Thoracic aorta (tissue), 2 donors: Measurements from ENCODE around the gene ANO1. TPM values are rescaled to one million over a fixed set of nuclear protein-coding genes. Genes with fewer than 3 reads are reported as not detected.
A peak's percentile ranks its signal among the peaks of the same experiment; 100 is the strongest.

ENCODE experiments used
- ATAC-seq: fragments of 150-250 bp; one replicate; pipeline ENCODE4 v1.8.0; 2017; ENCODE audit warnings: low read depth; ENCODE audit not compliant: insufficient number of reproducible peaks, low FRiP score
- DNase-seq: peaks from one replicate; pipeline ENCODE4 v3.0.0-alpha.2; 2020; ENCODE audit warnings: low spot score
- H3K27ac ChIP-seq, 2 donors: fragments of 200-600 bp; sonication (generic); 1 replicate in 1 of 2; 2 replicates in 1 of 2; pipeline ENCODE4 v1.5.1; 2016; ENCODE audit warnings: mild to moderate bottlenecking in 2 of 2, moderate library complexity in 2 of 2
- H3K27me3 ChIP-seq: fragments of 200-600 bp; sonication (generic); replicated peaks from 2 replicates; pipeline ENCODE4 v1.6.0; 2016; ENCODE audit warnings: mild to moderate bottlenecking; ENCODE audit not compliant: insufficient read depth
- H3K36me3 ChIP-seq: fragments of 200-600 bp; sonication (generic); one replicate; pipeline ENCODE4 v1.5.1; 2016
- H3K4me1 ChIP-seq, 2 donors: fragments of 200-600 bp; sonication (generic); 1 replicate in 1 of 2; 2 replicates in 1 of 2; pipeline versions ENCODE4 v1.5.1 to v1.6.0; 2016; ENCODE audit warnings: low read depth in 2 of 2, mild to moderate bottlenecking in 1 of 2; ENCODE audit not compliant: control insufficient read depth in 1 of 2
- H3K4me3 ChIP-seq: fragments of 200-600 bp; sonication (generic); 2 replicates; pipeline ENCODE4 v1.5.1; 2016; ENCODE audit warnings: mild to moderate bottlenecking
- H3K9me3 ChIP-seq: fragments of 200-600 bp; sonication (generic); 2 replicates; pipeline ENCODE4 v1.5.1; 2016
- CTCF ChIP-seq: fragments of 200-600 bp; sonication (generic); IDR thresholded peaks from one replicate; pipeline ENCODE4 v1.5.1; 2019; ENCODE audit warnings: antibody characterized with exemption
- total RNA-seq, 2 donors: library from RNA; depleted of rRNA; stranded (reverse); fragments of >200 nt; gene quantifications; one replicate each; pipeline versions ENCODE4 v1.1.0 to v1.2.3, GENCODE V29; 2016

ANO1 gene
- total RNA-seq, 2 donors from 2014 or later = 122 to 161 TPM

GRCh38 chr11:70068950-70069349, 9.2 kb upstream of the ANO1 start:
- DNase-seq (no peak), ATAC-seq (no peak)
- no peak overlapping the region for H3K27ac ChIP-seq
- TF ChIP-seq CTCF = no peak
- H3K4me3 ChIP-seq = no peak overlapping the region
- H3K36me3 ChIP-seq = no peaks in the 10 kb centered on the region
- no peaks in the 10 kb centered on the region for H3K27me3 ChIP-seq
- peaks cover 0 to 19% of the 10 kb centered on the region in 2 donors for H3K4me1 ChIP-seq
- no peaks in the 10 kb centered on the region for H3K9me3 ChIP-seq

GRCh38 chr11:70070706-70071105, 7.4 kb upstream of the ANO1 start:
- DNase-seq (no peak), ATAC-seq (no peak)
- Histone ChIP-seq H3K9me3 (no peaks in the 10 kb centered on the region), H3K27me3 (no peaks in the 10 kb centered on the region), H3K4me1 (peaks cover 0 to 19% of the 10 kb centered on the region in 2 donors), H3K36me3 (no peaks in the 10 kb centered on the region), H3K27ac (no peak overlapping the region), H3K4me3 (no peak overlapping the region)
- no peak for TF ChIP-seq CTCF

- Histone ChIP-seq H3K9me3 (no peaks in the 10 kb centered on the region), H3K27me3 (no peaks in the 10 kb centered on the region), H3K27ac (no peak overlapping the region), H3K4me3 (no peak overlapping the region), H3K4me1 (peaks cover 0 to 26% of the 10 kb centered on the region in 2 donors), H3K36me3 (no peaks in the 10 kb centered on the region)
- ATAC-seq (no peak), DNase-seq (no peak)
- no peak for TF ChIP-seq CTCF
These were observed 6.1 kb upstream of the ANO1 start for GRCh38 chr11:70071996-70072395.

- DNase-seq (no peak), ATAC-seq (no peak)
- Histone ChIP-seq H3K36me3 (no peaks in the 10 kb centered on the region), H3K4me3 (no peak overlapping the region), H3K27ac (peak overlapping the region in 1 of 2 donors; percentile 56), H3K4me1 (peaks cover 3 to 31% of the 10 kb centered on the region in 2 donors), H3K27me3 (no peaks in the 10 kb centered on the region), H3K9me3 (no peaks in the 10 kb centered on the region)
- TF ChIP-seq CTCF = no peak
These were observed 5.7 kb upstream of the ANO1 start for GRCh38 chr11:70072461-70072860.

- no peak for ATAC-seq
- peak overlapping the region; percentile 39 to 56 for H3K27ac ChIP-seq
- no peaks in the 10 kb centered on the region for H3K27me3 ChIP-seq
These were observed 5.0 kb upstream of the ANO1 start for GRCh38 chr11:70072861-70073755.

More at GRCh38 chr11:70072861-70073755, 5.0 kb upstream of the ANO1 start:
- H3K4me1 ChIP-seq = peaks cover 5 to 35% of the 10 kb centered on the region in 2 donors
- H3K4me3 ChIP-seq = no peak overlapping the region
- TF ChIP-seq CTCF = no peak
- no peak for DNase-seq
- no peaks in the 10 kb centered on the region for H3K9me3 ChIP-seq
- no peaks in the 10 kb centered on the region for H3K36me3 ChIP-seq
